Measurements from ENCODE around the gene UBALD2. TPM values are rescaled to one million over a fixed set of nuclear protein-coding genes. Genes with fewer than 3 reads are reported as not detected.

UBALD2 gene
- total RNA-seq, 1 experiment from 2014 or later: 72.5 TPM

DNA sequence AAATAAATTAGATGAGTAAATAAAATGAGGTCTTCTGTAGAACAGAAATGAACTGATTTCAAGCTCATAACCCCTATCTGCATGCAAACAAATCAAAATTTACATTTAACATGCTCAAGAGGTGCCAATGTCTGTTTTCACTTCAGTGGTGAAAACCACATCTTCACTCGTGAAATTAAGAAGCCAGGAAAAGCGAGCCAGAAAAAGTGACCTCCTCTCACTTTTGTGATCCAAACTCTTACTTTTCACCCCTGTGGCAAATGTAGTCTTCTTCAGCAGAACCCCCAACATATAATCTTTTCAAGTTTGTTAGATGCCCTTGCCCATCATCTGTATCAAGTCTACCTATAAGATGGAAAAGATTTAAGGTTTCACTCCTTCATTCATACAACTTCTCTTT, 52.4 kb downstream of the UBALD2 start:
- no peak for DNase-seq (ENCODE audit: low spot score)

DNA sequence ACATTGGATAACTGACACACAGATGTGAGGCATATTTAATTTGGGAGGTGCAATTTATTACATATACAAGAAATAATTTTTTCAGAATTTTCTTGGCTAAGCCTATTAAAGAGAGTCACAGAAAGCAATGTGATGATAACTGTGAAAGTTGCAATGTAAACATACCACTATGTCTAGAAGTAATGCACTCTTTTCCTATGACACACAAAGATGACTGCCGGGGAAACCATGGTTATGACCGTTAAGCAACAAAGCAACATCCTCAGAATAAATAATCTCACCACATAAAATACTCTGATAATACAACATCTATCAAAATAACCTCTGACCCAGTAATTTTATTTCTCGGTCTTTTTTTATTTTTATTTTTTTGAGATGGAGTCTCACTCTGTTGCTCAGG, 53.4 kb downstream of the UBALD2 start:
- DNase-seq (ENCODE audit: low spot score): no peak

Small RNA genes lying within 50 kb of the gene (small RNA-seq; reads per million reads assigned to genes)
- not detected for gene RF00019

Other genes with a start within 250 kb of the UBALD2 start
- 40.1 and 42.1 TPM in 2 replicates for gene EVPL, start 238.0 kb upstream of the UBALD2 start, total RNA-seq (2014; rRNA removed; shearing (Covaris generic))
- gene SRP68, start 192.8 kb upstream of the UBALD2 start, total RNA-seq (2014; rRNA removed; shearing (Covaris generic)): 21.3 and 23.9 TPM in 2 replicates
- 1.1 and 2.1 TPM in 2 replicates for gene GALR2, start 190.6 kb upstream of the UBALD2 start, total RNA-seq (2014; rRNA removed; shearing (Covaris generic))
- gene ZACN, start 186.2 kb upstream of the UBALD2 start, total RNA-seq (2014; rRNA removed; shearing (Covaris generic)): not detected in 2 replicates
- 97.6 and 99.4 TPM in 2 replicates for gene EXOC7, start 161.6 kb upstream of the UBALD2 start, total RNA-seq (2014; rRNA removed; shearing (Covaris generic))
- gene FOXJ1, start 124.1 kb upstream of the UBALD2 start, total RNA-seq (2014; rRNA removed; shearing (Covaris generic)): 2.0 and 3.4 TPM in 2 replicates
- 1.3 and 3.9 TPM in 2 replicates for gene RNF157, start 24.9 kb upstream of the UBALD2 start, total RNA-seq (2014; rRNA removed; shearing (Covaris generic))
- 0.05 and 0.18 TPM in 2 replicates for gene QRICH2, start 42.9 kb downstream of the UBALD2 start, total RNA-seq (2014; rRNA removed; shearing (Covaris generic))
- 31.7 and 35.5 TPM in 2 replicates for gene PRPSAP1, start 88.6 kb downstream of the UBALD2 start, total RNA-seq (2014; rRNA removed; shearing (Covaris generic))
- gene SPHK1, start 119.3 kb downstream of the UBALD2 start, total RNA-seq (2014; rRNA removed; shearing (Covaris generic)): 2.7 and 4.4 TPM in 2 replicates
- 22.4 and 24.4 TPM in 2 replicates for gene UBE2O, start 187.8 kb downstream of the UBALD2 start, total RNA-seq (2014; rRNA removed; shearing (Covaris generic))
- not detected in 2 replicates for gene AANAT, start 202.3 kb downstream of the UBALD2 start, total RNA-seq (2014; rRNA removed; shearing (Covaris generic))
- gene RHBDF2, start 236.1 kb downstream of the UBALD2 start, total RNA-seq (2014; rRNA removed; shearing (Covaris generic)): 42.0 and 46.5 TPM in 2 replicates